ENCODE data around the gene CD300C. TPM values are rescaled to one million over a fixed set of nuclear protein-coding genes. Genes with fewer than 3 reads are reported as not detected.

Gene CD300C
- total RNA-seq (4.2 TPM), polyA plus RNA-seq (ENCODE audit: insufficient read depth, low read depth, low replicate concordance) (0.34 TPM)
- long read RNA-seq, donor 1, result 0 reads
- long read RNA-seq, donor 2, result 0 reads
- long read RNA-seq, donor 3, result 0 reads
- long read RNA-seq, donor 4, result 0 reads
- long read RNA-seq, donor 5, result 0 reads
- long read RNA-seq, donor 6, result 0 reads
- long read RNA-seq, donor 7, partial matches to known transcripts, result 0 of 1 reads
- long read RNA-seq, donor 7, other reads (novel, unspliced or antisense), result 0 of 1 reads
- long read RNA-seq, donor 8, result 0 reads
- long read RNA-seq, donor 9, result 0 reads
- long read RNA-seq, donor 10, result 0 reads

DNA sequence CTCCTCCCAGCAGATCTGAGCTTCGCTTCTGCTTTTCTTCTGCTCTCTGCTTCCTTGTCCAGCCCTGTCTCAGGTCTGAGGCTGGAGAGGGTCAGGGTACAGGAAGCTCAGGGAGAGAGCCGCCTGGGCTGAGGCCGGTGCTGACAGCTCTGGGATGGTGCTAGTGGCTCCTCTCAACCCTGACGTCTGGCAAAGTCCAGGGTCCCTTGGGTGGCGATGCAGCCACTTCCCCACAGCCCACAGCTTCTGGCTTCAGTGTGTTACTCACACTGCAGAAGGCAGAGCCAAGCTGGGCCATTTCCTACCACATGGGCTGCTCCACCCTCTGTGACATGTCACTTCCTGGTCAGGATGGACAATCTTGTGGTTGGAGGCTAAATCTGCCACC is at the start of gene CD300C:
Gene CD300C (minus strand): TSS at position 273 of the 388 bp plus-strand sequence. CDS start 333 bp downstream, outside the sequence.
- H3K27ac ChIP-seq (ENCODE audit: low read depth in 2 of 2, low read length in 2 of 2), result no peak within 1 kb of the TSS
- TF ChIP-seq, protein P1, sequence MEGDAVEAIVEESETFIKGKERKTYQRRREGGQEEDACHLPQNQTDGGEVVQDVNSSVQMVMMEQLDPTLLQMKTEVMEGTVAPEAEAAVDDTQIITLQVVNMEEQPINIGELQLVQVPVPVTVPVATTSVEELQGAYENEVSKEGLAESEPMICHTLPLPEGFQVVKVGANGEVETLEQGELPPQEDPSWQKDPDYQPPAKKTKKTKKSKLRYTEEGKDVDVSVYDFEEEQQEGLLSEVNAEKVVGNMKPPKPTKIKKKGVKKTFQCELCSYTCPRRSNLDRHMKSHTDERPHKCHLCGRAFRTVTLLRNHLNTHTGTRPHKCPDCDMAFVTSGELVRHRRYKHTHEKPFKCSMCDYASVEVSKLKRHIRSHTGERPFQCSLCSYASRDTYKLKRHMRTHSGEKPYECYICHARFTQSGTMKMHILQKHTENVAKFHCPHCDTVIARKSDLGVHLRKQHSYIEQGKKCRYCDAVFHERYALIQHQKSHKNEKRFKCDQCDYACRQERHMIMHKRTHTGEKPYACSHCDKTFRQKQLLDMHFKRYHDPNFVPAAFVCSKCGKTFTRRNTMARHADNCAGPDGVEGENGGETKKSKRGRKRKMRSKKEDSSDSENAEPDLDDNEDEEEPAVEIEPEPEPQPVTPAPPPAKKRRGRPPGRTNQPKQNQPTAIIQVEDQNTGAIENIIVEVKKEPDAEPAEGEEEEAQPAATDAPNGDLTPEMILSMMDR (IDR thresholded peaks at IDR 0.05; ENCODE audit: borderline replicate concordance, extremely low read depth, insufficient read depth), result no peak
- no peaks in the 10 kb centered on the region for H3K4me1 ChIP-seq (ENCODE audit: control insufficient read depth in 2 of 3, insufficient read depth in 2 of 3, low read depth in 1 of 3, low read length in 3 of 3)
- H3K4me3 ChIP-seq (ENCODE audit: low read length in 3 of 3), result peak within 1 kb of the TSS in 1 of 3 donors; percentile 31
- H3K9ac ChIP-seq (ENCODE audit: low read length in 3 of 3), result no peak within 1 kb of the TSS
- H3K9me3 ChIP-seq (ENCODE audit: control insufficient read depth in 2 of 3, insufficient read depth in 1 of 3, low read length in 3 of 3), result no peaks in the 10 kb centered on the region
- DNase-seq (peak in 1 of 5 donors; percentile 71), FAIRE-seq (no peak)
- intact Hi-C loops (cut with DNase I), result no loop called here
- H3K36me3 ChIP-seq (ENCODE audit: control insufficient read depth in 2 of 3, insufficient read depth in 3 of 3, low read length in 3 of 3), result no peaks in the 10 kb centered on the region
- no peaks in the 10 kb centered on the region for H3K27me3 ChIP-seq (ENCODE audit: control insufficient read depth, insufficient read depth, low read length)

DNA sequence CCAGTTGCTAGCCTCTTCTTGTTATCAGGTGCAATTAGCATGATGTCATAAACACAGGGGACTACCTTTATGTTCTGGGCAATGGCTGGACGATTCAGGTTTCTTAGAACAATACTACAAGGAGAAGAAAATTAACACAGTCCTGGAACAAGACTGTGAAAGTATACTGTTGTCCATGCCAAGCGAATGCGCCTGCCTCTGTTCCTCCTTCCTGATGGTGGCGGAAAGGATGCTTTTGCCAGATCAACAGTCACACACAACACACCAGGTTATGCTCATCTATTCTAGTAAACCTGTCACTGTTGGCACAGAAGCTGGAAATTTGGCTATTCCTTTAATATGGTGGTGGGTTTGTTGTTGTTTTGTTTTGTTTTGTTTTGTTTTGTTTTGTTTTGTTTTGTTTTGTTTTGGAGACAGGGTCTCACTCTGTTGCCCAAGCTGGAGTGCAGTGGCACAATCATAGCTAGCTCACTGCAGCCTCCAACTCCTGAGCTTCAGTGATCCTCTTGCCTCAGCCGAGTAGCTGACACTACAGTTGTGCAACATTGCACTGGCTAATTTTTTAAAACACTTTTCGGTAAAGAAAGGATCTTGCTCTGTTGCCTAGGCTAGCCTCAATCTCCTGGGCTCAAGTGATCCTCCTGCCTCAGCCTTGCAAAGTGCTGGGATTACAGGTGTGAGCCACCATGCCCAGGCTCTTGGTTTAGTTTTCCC is 49.3 kb upstream of the CD300C start:
- Histone ChIP-seq H3K27me3 (ENCODE audit: control insufficient read depth, insufficient read depth, low read length) (no peaks in the 10 kb centered on the region), H3K27ac (ENCODE audit: low read depth in 2 of 2, low read length in 2 of 2) (no peak overlapping the region), H3K4me1 (ENCODE audit: control insufficient read depth in 2 of 3, insufficient read depth in 2 of 3, low read depth in 1 of 3, low read length in 3 of 3) (no peaks in the 10 kb centered on the region), H3K9me3 (ENCODE audit: control insufficient read depth in 2 of 3, insufficient read depth in 1 of 3, low read length in 3 of 3) (no peaks in the 10 kb centered on the region), H3K9ac (ENCODE audit: low read length in 3 of 3) (no peak overlapping the region), H3K4me3 (ENCODE audit: low read length in 3 of 3) (no peak overlapping the region), H3K36me3 (ENCODE audit: control insufficient read depth in 2 of 3, insufficient read depth in 3 of 3, low read length in 3 of 3) (no peaks in the 10 kb centered on the region)
- FAIRE-seq (no peak), DNase-seq (no peak)
- intact Hi-C loops (cut with DNase I), result no loop called here
- TF ChIP-seq, protein P1 (IDR thresholded peaks at IDR 0.05; ENCODE audit: borderline replicate concordance, extremely low read depth, insufficient read depth), result no peak

DNA sequence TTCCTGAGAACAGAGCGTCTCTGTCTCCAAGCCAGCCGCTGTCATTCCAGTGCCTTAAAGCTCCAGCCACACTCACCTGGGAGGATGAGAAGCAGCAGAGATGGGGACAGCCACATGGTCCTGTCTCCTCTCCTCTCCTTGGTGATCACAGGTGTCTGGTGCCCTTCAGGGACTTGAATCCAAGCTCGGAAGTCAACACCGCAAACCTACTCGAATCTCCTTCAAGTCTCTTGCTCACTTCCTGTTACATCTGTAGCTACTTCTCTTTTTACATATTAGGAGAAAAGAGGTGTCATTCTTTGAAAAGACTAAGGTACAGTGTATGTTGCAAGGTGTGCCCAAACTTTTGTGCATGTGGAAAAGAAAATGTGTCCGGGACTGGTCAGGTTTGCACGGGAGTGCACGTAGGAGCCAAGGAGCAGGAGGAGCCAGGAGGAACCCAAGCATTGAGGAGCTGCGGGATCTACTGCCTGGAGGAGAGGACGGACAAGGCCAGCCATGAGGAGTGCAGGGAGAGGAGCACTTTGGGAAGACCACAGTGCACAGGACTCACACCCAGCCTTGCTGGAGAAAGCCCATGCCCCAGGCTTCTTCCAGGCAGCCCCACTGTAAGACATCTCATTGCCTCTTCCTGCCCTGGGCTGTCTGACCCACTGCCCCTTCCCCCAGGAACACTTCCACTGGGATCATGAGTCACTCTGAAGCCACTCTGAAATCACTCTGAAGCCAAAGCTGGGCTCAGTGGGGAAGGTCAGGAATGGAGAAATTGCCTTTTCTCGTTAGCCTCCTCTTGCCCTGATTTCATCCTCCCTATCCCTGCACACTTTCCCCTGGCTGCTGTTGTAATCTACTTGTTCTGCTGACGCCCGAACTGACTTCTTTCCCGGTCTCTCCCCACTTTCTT is 46.4 kb upstream of the CD300C start, which contains the start of gene CD300LD:
Gene CD300LD (minus strand): TSS at position 197 of the 904 bp plus-strand sequence. CDS start 81 bp downstream, at position 116.
- no peaks in the 10 kb centered on the region for H3K27me3 ChIP-seq (ENCODE audit: control insufficient read depth, insufficient read depth, low read length)
- TF ChIP-seq, protein P1 (IDR thresholded peaks at IDR 0.05; ENCODE audit: borderline replicate concordance, extremely low read depth, insufficient read depth), result no peak
- DNase-seq (no peak), FAIRE-seq (no peak)
- H3K4me3 ChIP-seq (ENCODE audit: low read length in 3 of 3), result no peak within 1 kb of the TSS
- H3K9ac ChIP-seq (ENCODE audit: low read length in 3 of 3), result no peak within 1 kb of the TSS
- no peaks in the 10 kb centered on the region for H3K4me1 ChIP-seq (ENCODE audit: control insufficient read depth in 2 of 3, insufficient read depth in 2 of 3, low read depth in 1 of 3, low read length in 3 of 3)
- intact Hi-C loops (cut with DNase I), result no loop called here
- no peaks in the 10 kb centered on the region for H3K36me3 ChIP-seq (ENCODE audit: control insufficient read depth in 2 of 3, insufficient read depth in 3 of 3, low read length in 3 of 3)
- H3K9me3 ChIP-seq (ENCODE audit: control insufficient read depth in 2 of 3, insufficient read depth in 1 of 3, low read length in 3 of 3), result no peaks in the 10 kb centered on the region
- H3K27ac ChIP-seq (ENCODE audit: low read depth in 2 of 2, low read length in 2 of 2), result no peak within 1 kb of the TSS
